Progenitor cell of endocrine pancreas (in vitro differentiated cells): Measurements from ENCODE around the gene DLGAP1. TPM values are rescaled to one million over a fixed set of nuclear protein-coding genes. Genes with fewer than 3 reads are reported as not detected.
"Not testable (repeated sequence)": the region's sequence is repeated elsewhere in the genome, so short reads cannot be mapped to it uniquely, and the experiment has no call there.

Experiments
- DNase-seq: peaks from one replicate; pipeline ENCODE4 v3.0.0; 2021; ENCODE audit warnings: low spot score; ENCODE audit not compliant: unreplicated experiment
- H3K27ac Mint-ChIP-seq: 2 replicates; pipeline ENCODE4 v1.8.0; 2021; ENCODE audit warnings: mild to moderate bottlenecking, moderate library complexity, mixed read lengths
- H3K27me3 Mint-ChIP-seq: 2 replicates; pipeline ENCODE4 v1.8.0; 2021; ENCODE audit warnings: mixed read lengths
- H3K36me3 Mint-ChIP-seq: 2 replicates; pipeline ENCODE4 v1.8.0; 2022; ENCODE audit warnings: mixed read lengths; ENCODE audit not compliant: insufficient read depth
- H3K4me1 Mint-ChIP-seq: 2 replicates; pipeline ENCODE4 v1.8.0; 2021; ENCODE audit warnings: low read depth, mixed read lengths
- H3K4me3 Mint-ChIP-seq: 2 replicates; pipeline ENCODE4 v1.8.0; 2021; ENCODE audit warnings: low read depth, mild to moderate bottlenecking, moderate library complexity, mixed read lengths
- H3K9me3 Mint-ChIP-seq: 2 replicates; pipeline ENCODE4 v1.8.0; 2021; ENCODE audit warnings: low read depth, mixed read lengths
- total RNA-seq: library from RNA; stranded (reverse); gene quantifications from 2 replicates; pipeline ENCODE4 v1.2.1, GENCODE V29; 2021
- TF ChIP-seq, protein P1 (sequence below): fragments of 200-600 bp; sonication (generic); IDR thresholded peaks from one replicate; pipeline ENCODE4 v1.5.0; 2021; ENCODE audit warnings: antibody characterized with exemption, mild to moderate bottlenecking; ENCODE audit not compliant: unreplicated experiment

The DLGAP1 gene
- total RNA-seq, 1 donor from 2014 or later = 16.7 TPM

DNA sequence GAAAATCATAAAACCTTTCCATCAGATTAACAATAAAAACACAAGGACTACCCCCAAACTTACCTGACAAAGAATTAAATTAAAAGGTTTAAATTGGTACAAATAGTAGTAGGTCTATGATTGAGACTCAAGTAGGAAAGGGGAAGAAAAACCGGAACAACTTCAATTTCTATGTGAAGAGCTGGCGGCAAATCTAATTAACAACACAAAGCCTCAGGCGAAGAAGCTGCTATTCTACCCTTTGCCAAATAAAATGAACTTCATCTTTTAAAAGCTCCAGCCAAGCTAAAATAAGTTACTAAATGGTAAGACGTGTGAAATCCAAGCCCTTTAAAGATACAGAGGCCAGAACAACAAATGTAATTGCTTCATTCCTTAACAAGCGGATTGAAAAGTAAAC is 146.5 kb downstream of the DLGAP1 start:
- Mint-ChIP-seq H3K4me1 (peaks cover 2% of the 10 kb centered on the region), H3K36me3 (no peaks in the 10 kb centered on the region), H3K4me3 (no peak overlapping the region), H3K27ac (no peak overlapping the region), H3K27me3 (no peaks in the 10 kb centered on the region), H3K9me3 (peaks cover 3% of the 10 kb centered on the region)
- DNase-seq = no peak
- TF ChIP-seq, protein P1, sequence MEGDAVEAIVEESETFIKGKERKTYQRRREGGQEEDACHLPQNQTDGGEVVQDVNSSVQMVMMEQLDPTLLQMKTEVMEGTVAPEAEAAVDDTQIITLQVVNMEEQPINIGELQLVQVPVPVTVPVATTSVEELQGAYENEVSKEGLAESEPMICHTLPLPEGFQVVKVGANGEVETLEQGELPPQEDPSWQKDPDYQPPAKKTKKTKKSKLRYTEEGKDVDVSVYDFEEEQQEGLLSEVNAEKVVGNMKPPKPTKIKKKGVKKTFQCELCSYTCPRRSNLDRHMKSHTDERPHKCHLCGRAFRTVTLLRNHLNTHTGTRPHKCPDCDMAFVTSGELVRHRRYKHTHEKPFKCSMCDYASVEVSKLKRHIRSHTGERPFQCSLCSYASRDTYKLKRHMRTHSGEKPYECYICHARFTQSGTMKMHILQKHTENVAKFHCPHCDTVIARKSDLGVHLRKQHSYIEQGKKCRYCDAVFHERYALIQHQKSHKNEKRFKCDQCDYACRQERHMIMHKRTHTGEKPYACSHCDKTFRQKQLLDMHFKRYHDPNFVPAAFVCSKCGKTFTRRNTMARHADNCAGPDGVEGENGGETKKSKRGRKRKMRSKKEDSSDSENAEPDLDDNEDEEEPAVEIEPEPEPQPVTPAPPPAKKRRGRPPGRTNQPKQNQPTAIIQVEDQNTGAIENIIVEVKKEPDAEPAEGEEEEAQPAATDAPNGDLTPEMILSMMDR = no peak

- H3K4me3 Mint-ChIP-seq = no peak overlapping the region
- H3K27ac Mint-ChIP-seq = no peak overlapping the region
- TF ChIP-seq, protein P1 = no peak
Observed at GRCh38 chr18:4299395-4299794, 155.7 kb downstream of the DLGAP1 start.

DNA sequence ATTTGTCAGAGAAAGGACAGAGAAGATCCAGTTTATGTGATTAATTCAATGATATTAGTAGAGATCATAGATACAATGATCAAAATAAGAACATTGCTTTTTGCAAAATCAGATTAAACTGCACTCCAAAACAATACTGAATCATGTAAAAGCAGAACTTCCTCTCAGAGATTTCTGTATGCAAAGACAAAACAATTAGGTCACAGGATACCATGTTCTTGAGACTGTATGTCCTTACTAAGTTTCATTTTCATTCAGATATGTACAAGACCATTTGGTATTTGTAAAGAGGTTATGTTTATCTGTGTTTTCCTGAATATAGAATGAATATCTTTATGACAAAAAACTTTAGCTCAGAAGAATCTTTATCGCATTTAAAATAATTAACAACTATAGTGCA is 161.8 kb downstream of the DLGAP1 start:
- DNase-seq = no peak
- TF ChIP-seq, protein P1 = no peak
- H3K36me3 Mint-ChIP-seq = no peaks in the 10 kb centered on the region
- peaks cover 15% of the 10 kb centered on the region for H3K4me1 Mint-ChIP-seq
- no peak overlapping the region for H3K4me3 Mint-ChIP-seq
- H3K9me3 Mint-ChIP-seq = no peaks in the 10 kb centered on the region
- no peak overlapping the region for H3K27ac Mint-ChIP-seq
- H3K27me3 Mint-ChIP-seq = no peaks in the 10 kb centered on the region

More at GRCh38 chr18:4299395-4299794, 155.7 kb downstream of the DLGAP1 start:
- peaks cover 16% of the 10 kb centered on the region for H3K4me1 Mint-ChIP-seq
- no peaks in the 10 kb centered on the region for H3K36me3 Mint-ChIP-seq
- no peaks in the 10 kb centered on the region for H3K27me3 Mint-ChIP-seq
- no peak for DNase-seq
- no peaks in the 10 kb centered on the region for H3K9me3 Mint-ChIP-seq

DNA sequence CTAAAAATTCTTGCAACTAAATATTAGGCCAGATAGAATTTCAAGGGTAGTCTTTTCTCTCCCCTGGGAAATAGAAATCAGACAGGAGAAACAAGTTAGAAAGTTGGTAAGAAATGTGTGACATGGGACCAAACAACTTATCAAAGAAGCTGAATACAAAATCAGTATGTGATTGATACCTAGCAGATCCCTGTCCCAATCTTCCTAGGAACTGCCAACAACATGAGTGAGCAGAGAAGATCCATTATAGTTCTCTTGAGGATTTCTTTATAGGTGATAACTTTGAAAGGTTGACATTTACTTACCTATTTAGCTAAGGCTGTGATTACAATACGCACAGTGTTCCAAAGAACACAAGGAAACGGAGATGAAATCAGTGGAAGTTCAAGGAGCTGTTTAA is 162.4 kb downstream of the DLGAP1 start:
- Mint-ChIP-seq H3K27ac (no peak overlapping the region), H3K4me1 (peaks cover 15% of the 10 kb centered on the region), H3K36me3 (no peaks in the 10 kb centered on the region), H3K4me3 (no peak overlapping the region), H3K9me3 (no peaks in the 10 kb centered on the region), H3K27me3 (no peaks in the 10 kb centered on the region)
- no peak for DNase-seq
- TF ChIP-seq, protein P1 = no peak

- H3K4me1 Mint-ChIP-seq = peaks cover 12% of the 10 kb centered on the region
- not testable (repeated sequence) for H3K36me3 Mint-ChIP-seq, DNase-seq, H3K27me3 Mint-ChIP-seq, H3K9me3 Mint-ChIP-seq, H3K4me3 Mint-ChIP-seq, H3K27ac Mint-ChIP-seq
Observed at GRCh38 chr18:4287340-4287739, 167.8 kb downstream of the DLGAP1 start.

DNA sequence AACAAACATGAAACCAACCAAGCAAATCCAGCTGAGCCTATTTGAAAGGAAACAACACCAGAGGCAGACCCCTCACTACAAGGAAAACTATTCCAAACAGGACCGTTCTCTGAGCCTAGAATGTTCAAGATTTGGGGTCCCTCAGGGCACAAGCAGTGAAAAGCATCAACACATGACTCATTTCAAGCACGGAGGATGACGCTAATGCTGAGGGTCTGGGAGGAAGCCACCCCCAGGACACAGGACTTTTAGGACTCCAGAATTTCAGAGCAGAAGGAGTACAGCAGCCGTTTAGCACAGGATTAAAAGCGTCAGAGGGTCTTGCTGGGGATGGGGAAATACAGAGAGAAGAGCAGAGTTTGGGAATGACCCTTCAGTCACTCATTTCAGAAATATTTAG is 168.9 kb downstream of the DLGAP1 start:
- Mint-ChIP-seq H3K9me3 (no peaks in the 10 kb centered on the region), H3K27me3 (no peaks in the 10 kb centered on the region), H3K4me3 (no peak overlapping the region), H3K4me1 (peaks cover 12% of the 10 kb centered on the region), H3K27ac (no peak overlapping the region), H3K36me3 (peaks cover 1% of the 10 kb centered on the region)
- TF ChIP-seq, protein P1 = no peak
- DNase-seq = no peak
